RWPE2 (cell line): ENCODE data around the gene EPB41L2.
"Not testable (repeated sequence)": the region's sequence is repeated elsewhere in the genome, so short reads cannot be mapped to it uniquely, and the experiment has no call there.

Source experiments
- ATAC-seq: fragments of 200-7000 bp; cut with Tn5 transposase; 3 replicates; pipeline ENCODE4 v1.9.1; 2021; ENCODE audit warnings: low read depth
- DNase-seq: peaks from one replicate; pipeline ENCODE4 v3.0.0-alpha.2; 2020; ENCODE audit warnings: low spot score
- H3K27ac ChIP-seq: fragments of 450-650 bp; 2 replicates; pipeline ENCODE4 v1.5.1; 2017; ENCODE audit warnings: mild to moderate bottlenecking; ENCODE audit not compliant: poor library complexity, severe bottlenecking
- H3K27me3 ChIP-seq: fragments of 250-450 bp; sonication (Bioruptor Pico); 2 replicates; pipeline ENCODE4 v1.5.1; 2021; ENCODE audit warnings: mild to moderate bottlenecking, moderate library complexity; ENCODE audit not compliant: insufficient read depth, poor library complexity, severe bottlenecking
- H3K36me3 ChIP-seq: fragments of 250-450 bp; sonication (Bioruptor Pico); 2 replicates; pipeline ENCODE4 v1.5.1; 2020; ENCODE audit warnings: low read depth, mild to moderate bottlenecking, moderate library complexity
- H3K4me1 ChIP-seq: fragments of 250-450 bp; sonication (Bioruptor Pico); 2 replicates; pipeline ENCODE4 v1.5.1; 2021; ENCODE audit warnings: mild to moderate bottlenecking, moderate library complexity; ENCODE audit not compliant: insufficient read depth, poor library complexity, severe bottlenecking
- H3K4me3 ChIP-seq: fragments of 250-450 bp; sonication (Bioruptor Pico); 2 replicates; pipeline ENCODE4 v1.5.1; 2021; ENCODE audit warnings: mild to moderate bottlenecking, moderate library complexity; ENCODE audit not compliant: severe bottlenecking
- H3K9me3 ChIP-seq: fragments of 250-450 bp; sonication (Bioruptor Pico); 2 replicates; pipeline ENCODE4 v1.5.1; 2021; ENCODE audit warnings: mild to moderate bottlenecking, moderate library complexity; ENCODE audit not compliant: severe bottlenecking
- TF ChIP-seq, protein P1 (sequence below): fragments of 450-650 bp; IDR thresholded peaks from one replicate; pipeline ENCODE4 v1.5.1; 2017; ENCODE audit warnings: mild to moderate bottlenecking, moderate library complexity; ENCODE audit not compliant: poor library complexity, severe bottlenecking

Gene EPB41L2

DNA sequence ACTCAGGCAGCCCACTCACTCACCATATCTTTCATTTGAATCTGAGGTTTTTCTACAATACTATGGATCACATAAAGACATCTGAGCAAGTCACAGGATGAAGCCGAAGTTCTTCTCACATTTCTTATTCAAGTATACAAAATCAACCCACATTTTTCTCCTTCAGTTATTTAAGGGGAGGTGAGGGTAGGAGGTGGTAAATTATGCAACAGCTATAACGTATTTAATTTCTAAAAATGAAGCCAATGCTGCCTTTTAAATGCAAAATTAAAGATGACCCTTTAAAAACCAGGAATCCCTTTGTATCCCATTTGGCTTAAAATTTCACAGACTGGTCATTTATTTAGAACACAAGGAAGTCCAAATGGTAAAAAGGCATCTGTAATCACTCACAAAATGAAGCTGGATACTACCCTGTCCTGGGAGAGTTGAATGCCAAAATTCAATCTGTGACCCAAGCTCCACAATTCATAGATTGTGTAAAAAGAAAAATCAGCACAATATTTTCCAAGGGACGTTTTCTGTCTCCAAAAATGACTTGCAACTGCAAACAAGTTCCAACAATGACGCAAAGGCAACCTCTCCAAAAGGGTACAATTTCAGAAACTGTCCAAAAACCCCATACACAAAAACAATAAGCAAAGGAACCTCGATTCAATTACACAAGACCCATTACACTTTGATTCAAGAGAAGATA lies 48.8 kb downstream of the EPB41L2 start:
- Histone ChIP-seq H3K27ac (no peak overlapping the region), H3K9me3 (no peaks in the 10 kb centered on the region), H3K27me3 (no peaks in the 10 kb centered on the region), H3K4me3 (no peak overlapping the region), H3K4me1 (peaks cover 13% of the 10 kb centered on the region), H3K36me3 (no peaks in the 10 kb centered on the region)
- DNase-seq (no peak), ATAC-seq (no peak)
- TF ChIP-seq, protein P1, sequence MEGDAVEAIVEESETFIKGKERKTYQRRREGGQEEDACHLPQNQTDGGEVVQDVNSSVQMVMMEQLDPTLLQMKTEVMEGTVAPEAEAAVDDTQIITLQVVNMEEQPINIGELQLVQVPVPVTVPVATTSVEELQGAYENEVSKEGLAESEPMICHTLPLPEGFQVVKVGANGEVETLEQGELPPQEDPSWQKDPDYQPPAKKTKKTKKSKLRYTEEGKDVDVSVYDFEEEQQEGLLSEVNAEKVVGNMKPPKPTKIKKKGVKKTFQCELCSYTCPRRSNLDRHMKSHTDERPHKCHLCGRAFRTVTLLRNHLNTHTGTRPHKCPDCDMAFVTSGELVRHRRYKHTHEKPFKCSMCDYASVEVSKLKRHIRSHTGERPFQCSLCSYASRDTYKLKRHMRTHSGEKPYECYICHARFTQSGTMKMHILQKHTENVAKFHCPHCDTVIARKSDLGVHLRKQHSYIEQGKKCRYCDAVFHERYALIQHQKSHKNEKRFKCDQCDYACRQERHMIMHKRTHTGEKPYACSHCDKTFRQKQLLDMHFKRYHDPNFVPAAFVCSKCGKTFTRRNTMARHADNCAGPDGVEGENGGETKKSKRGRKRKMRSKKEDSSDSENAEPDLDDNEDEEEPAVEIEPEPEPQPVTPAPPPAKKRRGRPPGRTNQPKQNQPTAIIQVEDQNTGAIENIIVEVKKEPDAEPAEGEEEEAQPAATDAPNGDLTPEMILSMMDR = no peak

DNA sequence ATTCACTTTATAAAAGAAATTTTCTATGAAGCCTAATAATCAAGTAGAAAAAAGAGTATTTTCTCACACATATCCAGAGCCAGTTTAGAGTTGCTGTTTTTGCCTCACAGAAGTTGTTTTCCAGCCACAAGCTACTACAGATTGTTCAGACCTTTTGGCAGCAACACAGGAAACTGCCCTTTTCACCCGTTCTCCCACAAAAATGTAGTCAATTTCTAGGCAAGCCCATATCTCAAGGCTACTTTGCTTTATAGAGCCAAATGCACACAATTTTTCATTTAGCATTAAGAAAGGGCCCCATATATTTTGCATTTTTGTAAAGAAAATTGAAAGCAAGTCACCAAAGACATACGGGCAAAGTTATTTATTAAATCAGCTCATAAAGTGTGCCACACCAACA lies 49.5 kb downstream of the EPB41L2 start:
- no peaks in the 10 kb centered on the region for H3K9me3 ChIP-seq
- TF ChIP-seq, protein P1 = no peak
- peaks cover 13% of the 10 kb centered on the region for H3K4me1 ChIP-seq
- DNase-seq (no peak), ATAC-seq (peak; percentile 45; the same call in 2 of the 3 replicates)
- H3K36me3 ChIP-seq = no peaks in the 10 kb centered on the region
- H3K27me3 ChIP-seq = no peaks in the 10 kb centered on the region
- H3K4me3 ChIP-seq = no peak overlapping the region
- no peak overlapping the region for H3K27ac ChIP-seq

- no peak overlapping the region for H3K4me3 ChIP-seq
- TF ChIP-seq, protein P1 = no peak
- DNase-seq (no peak), ATAC-seq (no peak)
- H3K27ac ChIP-seq = no peak overlapping the region
- H3K27me3 ChIP-seq = no peaks in the 10 kb centered on the region
- H3K9me3 ChIP-seq = no peaks in the 10 kb centered on the region
- peaks cover 10% of the 10 kb centered on the region for H3K4me1 ChIP-seq
- H3K36me3 ChIP-seq = no peaks in the 10 kb centered on the region
Observed at GRCh38 chr6:131009790-131010189, 53.3 kb downstream of the EPB41L2 start.

GRCh38 chr6:131008965-131009364 lies 54.1 kb downstream of the EPB41L2 start:
- DNase-seq, H3K27me3 ChIP-seq, H3K36me3 ChIP-seq, H3K4me3 ChIP-seq, H3K27ac ChIP-seq, ATAC-seq, H3K9me3 ChIP-seq, H3K4me1 ChIP-seq: not testable (repeated sequence)

DNA sequence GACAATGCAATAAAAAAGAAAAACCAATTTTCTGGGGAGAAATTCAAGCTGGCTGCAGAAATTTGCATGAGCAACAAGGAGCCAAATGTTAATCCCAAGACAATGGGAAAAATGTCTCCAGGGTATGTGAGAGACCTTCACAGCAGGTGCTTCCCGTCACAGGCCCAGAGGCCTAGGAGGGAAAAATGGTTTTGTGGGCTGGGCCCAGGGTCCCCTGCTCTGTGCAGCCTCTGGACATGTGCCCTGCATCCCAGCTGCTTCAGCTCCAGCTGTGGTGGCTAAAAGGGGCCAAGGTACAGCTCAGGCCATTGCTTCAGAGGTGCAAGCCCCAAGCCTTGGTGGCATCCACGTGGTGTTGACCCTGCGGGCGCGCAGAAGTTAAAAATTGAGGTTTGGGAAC lies 55.1 kb downstream of the EPB41L2 start:
- DNase-seq, H3K4me1 ChIP-seq, H3K36me3 ChIP-seq, H3K27me3 ChIP-seq, H3K4me3 ChIP-seq, H3K27ac ChIP-seq, ATAC-seq, H3K9me3 ChIP-seq: not testable (repeated sequence)

GRCh38 chr6:131007286-131007685 lies 55.8 kb downstream of the EPB41L2 start:
- no peaks in the 10 kb centered on the region for H3K36me3 ChIP-seq
- H3K4me1 ChIP-seq = no peaks in the 10 kb centered on the region
- DNase-seq = no peak
- no peaks in the 10 kb centered on the region for H3K27me3 ChIP-seq
- no peak overlapping the region for H3K4me3 ChIP-seq
- no peak overlapping the region for H3K27ac ChIP-seq
- no peaks in the 10 kb centered on the region for H3K9me3 ChIP-seq
- ATAC-seq = no peak
- TF ChIP-seq, protein P1 = no peak
